Stimulated activated CD4-positive, alpha-beta T cell treated with anti-CD3 and anti-CD28 coated beads, Interleukin-1b, Interleukin-23, amount 100 ng/mL, for 48 hours (primary cell): Measurements from ENCODE around the gene IGSF8.
"Not testable (repeated sequence)": the region's sequence is repeated elsewhere in the genome, so short reads cannot be mapped to it uniquely, and the experiment has no call there.

Experiments used
- DNase-seq: peaks from one replicate; pipeline ENCODE4 v3.0.0-alpha.2; 2020

IGSF8 gene

DNA sequence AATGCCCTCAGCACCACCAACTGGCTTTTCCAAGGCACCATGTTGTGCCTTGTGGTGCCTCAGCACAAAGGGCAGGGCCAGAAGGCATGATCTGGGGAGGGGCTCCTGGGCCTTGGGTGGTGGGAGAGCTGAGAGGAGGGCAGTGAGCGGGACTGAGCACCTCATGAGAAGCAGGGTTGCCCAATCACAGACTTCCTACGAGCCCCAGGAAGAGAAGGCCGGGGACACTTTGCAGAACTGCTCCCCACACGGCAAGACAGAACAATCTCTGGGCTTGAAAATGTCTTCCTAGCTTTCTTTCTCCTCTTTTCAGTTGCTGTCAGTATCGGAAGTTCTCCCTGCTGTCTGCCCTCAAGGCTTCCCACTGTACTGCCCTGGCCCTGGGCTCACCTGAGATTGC lies 35.2 kb downstream of the IGSF8 start:
- DNase-seq = no peak

GRCh38 chr1:160062230-160062532 lies 36.2 kb downstream of the IGSF8 start:
- no peak for DNase-seq

DNA sequence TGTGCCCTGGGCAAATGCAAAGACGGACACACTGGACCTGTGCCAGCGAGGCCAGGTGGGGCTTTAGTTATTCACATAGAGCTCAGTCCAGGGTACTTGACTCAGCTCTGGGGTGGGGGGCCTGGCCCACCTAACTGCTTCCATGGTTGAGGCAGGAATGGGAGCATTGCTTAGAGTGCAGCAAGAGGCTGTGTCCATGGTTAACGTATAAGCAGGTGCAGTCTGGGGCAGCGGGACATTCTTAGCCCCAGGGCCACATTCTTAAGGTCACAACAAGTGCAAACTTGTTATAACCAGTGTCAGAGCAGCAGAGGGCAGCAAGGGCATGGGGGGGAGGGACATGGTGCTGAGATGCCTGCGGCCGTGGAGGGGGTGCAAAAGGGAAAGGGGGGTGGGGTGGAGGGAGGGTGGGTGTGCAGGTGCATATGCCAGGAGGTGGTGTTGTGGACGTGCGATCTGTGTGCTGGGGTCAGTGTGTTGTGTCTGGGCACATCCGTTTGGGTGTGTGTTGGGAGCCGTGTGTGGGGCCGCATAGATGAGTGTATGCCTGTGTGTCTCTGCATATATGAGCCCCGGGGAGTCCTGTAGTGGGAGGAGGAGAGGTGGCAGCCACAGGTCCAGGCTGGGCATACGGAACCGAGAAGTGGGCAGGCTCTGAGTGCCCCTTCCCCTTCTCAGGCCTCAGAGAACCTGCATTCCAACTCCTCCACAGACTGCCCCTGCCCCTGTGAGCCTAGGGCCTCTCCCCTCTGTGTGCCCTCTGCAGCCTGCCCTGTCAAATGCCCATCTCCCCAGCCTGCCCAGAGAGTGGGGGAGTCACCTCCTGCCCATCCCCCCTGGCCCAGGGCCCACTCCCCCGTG lies 36.8 kb downstream of the IGSF8 start:
- DNase-seq = no peak

GRCh38 chr1:160058087-160058486 lies 40.3 kb downstream of the IGSF8 start:
- no peak for DNase-seq

GRCh38 chr1:160056648-160057169 lies 41.7 kb downstream of the IGSF8 start:
- no peak for DNase-seq

- DNase-seq = no peak
Observed at GRCh38 chr1:160053548-160054365, 44.7 kb downstream of the IGSF8 start.

DNA sequence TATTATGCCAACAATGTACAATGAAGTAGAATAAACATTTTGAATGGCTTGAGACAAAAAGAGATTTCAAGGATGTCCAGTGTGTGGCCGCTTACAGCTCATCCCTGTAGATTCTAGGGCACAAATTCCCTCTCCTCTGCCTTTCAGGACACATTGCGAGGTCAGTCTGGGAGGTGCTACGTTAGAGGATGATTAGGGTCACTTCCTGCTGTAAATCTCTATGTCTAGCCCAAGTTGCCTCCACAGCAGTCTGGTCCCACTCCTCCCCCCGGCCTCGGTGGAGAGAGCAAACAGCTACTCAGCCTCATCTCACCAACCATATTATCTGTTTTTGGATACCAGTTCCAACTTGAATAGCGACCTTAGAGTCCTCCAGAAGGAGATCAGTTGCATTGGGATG lies 45.5 kb downstream of the IGSF8 start:
- DNase-seq = no peak

DNA sequence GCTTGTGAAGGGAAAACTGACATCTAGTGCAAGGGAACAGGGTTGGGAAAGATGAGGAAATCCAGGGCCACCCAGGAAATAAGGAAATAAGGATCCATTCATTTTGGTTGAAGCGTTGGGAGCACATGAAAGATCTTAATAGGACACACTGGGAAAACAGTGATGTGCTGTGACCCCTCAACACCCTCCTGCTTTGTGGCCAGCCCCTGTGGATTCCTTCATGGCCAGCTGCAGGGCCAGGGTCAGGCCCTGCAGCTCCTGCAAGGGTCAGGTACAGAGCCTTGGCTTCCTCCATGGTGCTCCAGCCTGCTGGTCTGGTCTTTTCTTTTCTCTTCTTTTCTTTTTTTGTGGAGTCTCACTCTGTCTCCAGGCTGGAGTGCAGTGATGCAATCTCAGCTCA lies 47.8 kb downstream of the IGSF8 start:
- DNase-seq = no peak

DNA sequence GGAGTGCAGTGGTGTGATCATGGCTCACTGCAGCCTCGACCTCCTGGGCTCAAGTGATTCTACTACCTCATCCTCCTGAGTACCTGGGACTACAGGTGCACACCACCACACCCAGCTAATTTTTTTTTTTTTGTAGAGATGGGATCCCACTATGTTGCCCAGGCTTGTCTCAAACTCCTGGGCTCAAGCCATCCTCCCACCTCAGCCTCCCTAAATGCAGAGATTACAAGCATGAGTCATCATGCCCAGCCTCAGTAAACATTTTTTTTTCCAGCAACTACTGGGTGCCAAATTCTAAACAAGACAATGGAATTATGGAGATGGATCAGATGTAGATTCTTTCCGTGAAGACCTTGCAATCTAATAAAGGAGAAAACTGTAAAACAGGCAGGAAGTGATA lies 48.2 kb downstream of the IGSF8 start:
- DNase-seq = not testable (repeated sequence)

DNA sequence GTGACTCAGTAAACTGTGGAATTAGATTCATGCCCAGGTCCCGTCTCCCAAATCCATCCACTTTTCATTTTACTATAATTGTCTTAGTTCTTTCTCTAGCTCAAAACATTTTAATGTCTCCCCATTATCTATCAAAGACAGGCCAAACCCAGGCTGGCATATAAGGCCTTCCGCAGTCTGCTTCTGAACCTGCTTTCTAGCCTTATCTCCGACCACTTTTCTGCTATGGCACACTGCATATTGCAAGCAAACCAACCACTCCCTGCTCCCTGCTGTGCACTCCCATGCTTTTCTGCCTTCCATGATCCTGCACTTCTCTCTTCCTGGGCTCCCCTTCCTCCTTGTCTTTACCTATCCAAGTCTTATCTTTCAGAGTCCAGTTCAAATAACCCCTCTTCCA lies 49.3 kb downstream of the IGSF8 start:
- no peak for DNase-seq

DNA sequence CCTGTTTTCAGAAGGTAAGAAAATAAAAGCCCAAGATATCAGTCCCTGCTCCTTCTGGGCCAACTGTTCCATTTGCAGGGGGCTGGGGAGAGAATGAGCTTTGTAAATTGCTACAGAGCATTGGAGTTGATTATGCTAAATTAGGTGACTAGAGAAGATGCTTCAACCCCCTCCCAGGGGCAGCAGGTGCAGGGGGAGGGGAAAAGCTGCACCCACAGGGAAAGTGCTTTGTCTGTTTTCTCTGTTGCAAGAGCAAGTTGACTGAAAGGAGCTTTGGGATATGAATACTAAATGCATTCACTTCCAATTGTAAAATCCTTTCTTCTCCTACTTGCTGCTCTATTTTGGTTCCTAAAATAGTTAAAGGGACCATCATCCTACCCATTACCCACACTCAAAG lies 50.1 kb downstream of the IGSF8 start:
- DNase-seq = no peak

DNA sequence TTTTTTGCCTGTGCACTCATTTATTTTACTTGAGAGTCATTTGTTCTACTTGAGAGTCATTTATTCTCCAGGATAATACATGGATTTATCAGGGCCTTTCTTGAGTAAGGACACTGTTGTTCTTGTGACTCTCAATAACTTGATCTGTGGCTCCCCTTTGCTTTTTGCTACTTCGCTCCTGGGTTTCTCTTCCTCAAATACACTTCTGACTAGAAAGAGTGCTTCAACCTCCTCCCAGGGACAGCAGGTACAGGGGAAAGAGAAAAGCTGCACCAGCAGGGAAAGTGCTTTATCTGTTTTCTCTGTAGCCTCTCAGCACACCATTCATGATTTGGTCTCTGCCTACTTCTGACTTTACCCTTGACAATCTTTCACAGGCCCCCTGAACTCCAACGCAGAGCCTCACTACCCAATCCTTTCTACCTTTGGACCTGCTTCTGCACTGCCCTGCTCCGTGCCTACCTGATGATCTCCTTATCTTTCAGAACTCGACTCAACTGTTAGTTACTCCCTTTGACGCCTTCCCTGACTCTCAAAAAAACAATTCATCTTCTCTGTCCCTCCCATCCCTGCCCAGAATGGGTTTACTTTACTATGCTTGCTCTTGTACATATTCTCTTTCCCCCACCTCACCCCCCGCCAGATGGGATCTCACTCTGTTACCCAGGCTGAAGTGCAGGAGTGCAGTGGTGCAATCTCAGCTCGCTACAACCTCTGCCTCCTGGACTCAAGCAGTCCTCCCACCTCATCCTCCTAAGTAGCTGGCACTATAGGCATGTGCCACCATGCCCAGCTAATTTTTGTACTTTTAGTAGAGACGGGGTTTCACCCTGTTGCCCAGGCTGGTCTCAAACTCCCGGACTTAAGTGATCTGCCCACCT lies 51.1 kb downstream of the IGSF8 start:
- no peak for DNase-seq

DNA sequence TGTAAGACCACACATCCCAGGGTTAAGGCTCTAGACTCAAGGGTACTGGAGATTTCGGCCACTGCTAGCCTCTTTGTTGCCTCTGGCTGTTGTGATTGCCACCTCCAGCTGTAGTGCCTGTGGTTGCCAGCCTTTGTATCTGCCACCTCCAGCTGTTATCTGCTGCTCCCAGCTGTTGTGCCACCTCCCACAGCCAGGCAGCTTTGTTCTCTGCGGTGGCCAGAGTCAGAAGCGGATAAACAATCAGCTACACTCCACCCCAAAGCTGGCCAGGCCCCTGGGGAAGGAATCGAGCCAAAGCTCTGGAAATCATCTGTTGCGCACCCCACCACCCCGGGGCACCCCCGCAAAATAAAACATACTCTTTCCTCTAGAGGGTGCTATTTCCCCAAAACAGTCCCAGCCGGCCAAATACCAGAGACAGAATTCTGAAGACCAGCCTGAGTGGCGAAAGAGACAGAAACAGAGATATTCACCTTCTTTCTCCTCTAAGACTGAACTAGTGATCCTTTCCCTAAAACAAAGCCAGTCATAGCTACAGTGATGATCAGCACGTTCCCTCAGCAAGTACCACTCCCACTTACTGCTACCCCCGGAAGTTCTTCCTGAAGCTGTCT lies 51.8 kb downstream of the IGSF8 start:
- DNase-seq = peak; percentile 38

DNA sequence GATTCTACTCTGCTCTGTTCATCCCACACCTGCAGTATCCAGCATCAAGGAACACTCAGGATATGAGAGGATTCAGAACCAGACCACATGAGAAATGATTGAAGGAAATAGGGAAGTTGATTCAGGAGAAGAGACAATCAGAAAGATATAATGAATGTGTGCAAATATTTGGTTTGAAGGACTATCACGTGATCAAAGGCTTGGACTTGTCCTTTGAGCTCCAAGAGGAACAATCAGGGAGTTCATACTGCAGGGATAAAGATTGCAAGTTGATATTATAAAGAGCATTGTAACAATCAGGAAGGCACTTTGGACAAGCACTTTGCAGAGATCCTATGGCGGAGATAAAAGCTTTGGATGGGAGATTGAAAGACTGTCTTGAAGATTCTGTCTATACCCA lies 52.8 kb downstream of the IGSF8 start:
- no peak for DNase-seq

GRCh38 chr1:160043543-160043942 lies 54.9 kb downstream of the IGSF8 start:
- DNase-seq = no peak
